Esophagus muscularis mucosa (tissue), 4 donors: ENCODE measurements around the gene C7. TPM values are rescaled to one million over a fixed set of nuclear protein-coding genes. Genes with fewer than 3 reads are reported as not detected.

ENCODE experiments used
- DNase-seq: peaks from one replicate; pipeline ENCODE4 v3.0.0-alpha.2; 2017; ENCODE audit errors: extremely low spot score
- H3K27ac ChIP-seq, 4 donors: fragments of 200-600 bp; sonication (generic); replicated peaks in 1 of 4; 1 replicate in 3 of 4; 2 replicates in 1 of 4; pipeline ENCODE4 v1.5.1; 2016 to 2019; ENCODE audit warnings: mild to moderate bottlenecking in 1 of 4
- H3K27me3 ChIP-seq, 4 donors: fragments of 200-600 bp; sonication (generic); one replicate each; pipeline versions ENCODE4 v1.5.1 to v1.6.0; 2016 to 2019
- H3K36me3 ChIP-seq, 4 donors: fragments of 200-600 bp; sonication (generic); one replicate each; pipeline ENCODE4 v1.5.1; 2016 to 2019
- H3K4me1 ChIP-seq, 4 donors: fragments of 200-600 bp; sonication (generic); one replicate each; pipeline ENCODE4 v1.5.1; 2016 to 2019
- H3K4me3 ChIP-seq, 4 donors: fragments of 200-600 bp; sonication (generic); 1 replicate in 2 of 4; 2 replicates in 2 of 4; pipeline ENCODE4 v1.5.1; 2016 to 2019; ENCODE audit warnings: mild to moderate bottlenecking in 4 of 4, moderate library complexity in 1 of 4
- H3K9me3 ChIP-seq, 4 donors: fragments of 200-600 bp; sonication (generic); 1 replicate in 3 of 4; 2 replicates in 1 of 4; pipeline ENCODE4 v1.5.1; 2016 to 2019
- CTCF ChIP-seq, 3 experiments: fragments of 200-600 bp in 2 of 3; fragments of 450-650 bp in 1 of 3; sonication (generic) in 2 of 3; IDR thresholded peaks; one replicate each; pipeline ENCODE4 v1.5.1; 2017 to 2019; ENCODE audit warnings: antibody characterized with exemption in 3 of 3, mild to moderate bottlenecking in 2 of 3, moderate library complexity in 1 of 3
- EP300 ChIP-seq: sonication (generic); formaldehyde crosslinking; IDR thresholded peaks from one replicate; pipeline ENCODE4 v1.6.1; 2017; ENCODE audit warnings: antibody characterized with exemption
- POLR2A ChIP-seq: fragments of 450-650 bp; IDR thresholded peaks from one replicate; pipeline ENCODE4 v1.6.1; 2017; ENCODE audit warnings: antibody characterized with exemption, moderate library complexity, mild to moderate bottlenecking, low read depth
- POLR2AphosphoS5 ChIP-seq, 2 donors: sonication (generic); formaldehyde crosslinking; IDR thresholded peaks; one replicate each; pipeline ENCODE4 v1.6.1; 2017; ENCODE audit warnings: antibody characterized with exemption in 2 of 2
- WGBS: methylation state at CpG from one replicate; pipeline ENCODE4 v1.1.5; 2018; 5-methylcytosine and 5-hydroxymethylcytosine counted together
- intact Hi-C: fragments of 100-400 bp; cut with DNase I; formaldehyde crosslinking; loops from one replicate; pipeline ENCODE4 v1.15.1; 2023
- total RNA-seq, 4 donors: library from RNA; depleted of rRNA; stranded (reverse); fragments of >200 nt; gene quantifications; one replicate each; pipeline versions ENCODE4 v1.1.0 to v1.2.1, GENCODE V29; 2016

C7 gene
- total RNA-seq, 4 donors from 2014 or later = 713 to 1,019 (median 874) TPM

- peak overlapping the region in 1 of 4 donors; percentile 6 for H3K27ac ChIP-seq
- intact Hi-C loops = no loop called here
- no peaks in the 10 kb centered on the region for H3K9me3 ChIP-seq
- H3K36me3 ChIP-seq = no peaks in the 10 kb centered on the region
- H3K4me1 ChIP-seq = peaks cover 0 to 4% (median 0%) of the 10 kb centered on the region in 4 donors
- WGBS = 48% methylated on average over 4 of the region's 4 CpGs
- no peak for TF ChIP-seq POLR2A
- no peak for TF ChIP-seq EP300
- TF ChIP-seq CTCF (IDR thresholded peaks at IDR 0.05) = no peak
- TF ChIP-seq POLR2AphosphoS5 (IDR thresholded peaks at IDR 0.05) = no peak
- DNase-seq = no peak
- peak overlapping the region; percentile 32 to 50 (median 38) for H3K4me3 ChIP-seq
- H3K27me3 ChIP-seq = no peaks in the 10 kb centered on the region
These were observed 2.0 kb downstream of the C7 start for GRCh38 chr5:40911266-40911665.

- peak overlapping the region; percentile 12 to 41 (median 24) for H3K4me3 ChIP-seq
- peaks cover 0 to 4% (median 0%) of the 10 kb centered on the region in 4 donors for H3K4me1 ChIP-seq
- intact Hi-C loops = no loop called here
- no peak for TF ChIP-seq CTCF (IDR thresholded peaks at IDR 0.05)
- no peaks in the 10 kb centered on the region for H3K9me3 ChIP-seq
- no peaks in the 10 kb centered on the region for H3K27me3 ChIP-seq
- H3K36me3 ChIP-seq = no peaks in the 10 kb centered on the region
- no peak for DNase-seq
- 65% methylated on average over 7 of the region's 7 CpGs for WGBS
- H3K27ac ChIP-seq = no peak overlapping the region
These were observed 5.5 kb downstream of the C7 start for GRCh38 chr5:40914835-40915234.

- no peak overlapping the region for H3K27ac ChIP-seq
- intact Hi-C loops = no loop called here
- H3K4me3 ChIP-seq = peak overlapping the region in 3 of 4 donors; percentile 12 to 41 (median 15)
- no peaks in the 10 kb centered on the region for H3K36me3 ChIP-seq
- no peak for DNase-seq
- WGBS = 48% methylated on average over 3 of the region's 3 CpGs
- TF ChIP-seq EP300 (no peak), POLR2AphosphoS5 (IDR thresholded peaks at IDR 0.05) (no peak), POLR2A (no peak), CTCF (IDR thresholded peaks at IDR 0.05) (no peak)
- H3K4me1 ChIP-seq = peaks cover 0 to 4% (median 0%) of the 10 kb centered on the region in 4 donors
- no peaks in the 10 kb centered on the region for H3K9me3 ChIP-seq
- no peaks in the 10 kb centered on the region for H3K27me3 ChIP-seq
These were observed 6.1 kb downstream of the C7 start for GRCh38 chr5:40915341-40915926.

- Histone ChIP-seq H3K4me1 (no peaks in the 10 kb centered on the region), H3K9me3 (no peaks in the 10 kb centered on the region), H3K27ac (no peak overlapping the region), H3K4me3 (no peak overlapping the region), H3K36me3 (no peaks in the 10 kb centered on the region), H3K27me3 (no peaks in the 10 kb centered on the region)
- intact Hi-C loops = no loop called here
- TF ChIP-seq CTCF (IDR thresholded peaks at IDR 0.05) = no peak
- TF ChIP-seq POLR2AphosphoS5 (IDR thresholded peaks at IDR 0.05) = no peak
- TF ChIP-seq POLR2A = no peak
- TF ChIP-seq EP300 = no peak
- no peak for DNase-seq
- WGBS = 40% methylated on average over 4 of the region's 4 CpGs
These were observed 6.9 kb downstream of the C7 start for GRCh38 chr5:40916226-40916625.

GRCh38 chr5:40928886-40929448, 19.7 kb downstream of the C7 start:
- intact Hi-C loops = no loop called here
- Histone ChIP-seq H3K4me1 (no peaks in the 10 kb centered on the region), H3K9me3 (peaks cover 0 to 31% (median 21%) of the 10 kb centered on the region in 4 donors), H3K4me3 (no peak overlapping the region), H3K27me3 (no peaks in the 10 kb centered on the region), H3K27ac (no peak overlapping the region), H3K36me3 (no peaks in the 10 kb centered on the region)
- no peak for TF ChIP-seq EP300
- no peak for TF ChIP-seq CTCF (IDR thresholded peaks at IDR 0.05)
- TF ChIP-seq POLR2AphosphoS5 (IDR thresholded peaks at IDR 0.05) = no peak
- no peak for TF ChIP-seq POLR2A
- DNase-seq = no peak
- 72% methylated on average over 2 of the region's 2 CpGs for WGBS
